Measurements from ENCODE around the gene ENTPD7. TPM values are rescaled to one million over a fixed set of nuclear protein-coding genes. Genes with fewer than 3 reads are reported as not detected.

ENTPD7 gene
- total RNA-seq, 4 donors from 2014 or later: 11.6 to 76.0 (median 35.2) TPM

DNA sequence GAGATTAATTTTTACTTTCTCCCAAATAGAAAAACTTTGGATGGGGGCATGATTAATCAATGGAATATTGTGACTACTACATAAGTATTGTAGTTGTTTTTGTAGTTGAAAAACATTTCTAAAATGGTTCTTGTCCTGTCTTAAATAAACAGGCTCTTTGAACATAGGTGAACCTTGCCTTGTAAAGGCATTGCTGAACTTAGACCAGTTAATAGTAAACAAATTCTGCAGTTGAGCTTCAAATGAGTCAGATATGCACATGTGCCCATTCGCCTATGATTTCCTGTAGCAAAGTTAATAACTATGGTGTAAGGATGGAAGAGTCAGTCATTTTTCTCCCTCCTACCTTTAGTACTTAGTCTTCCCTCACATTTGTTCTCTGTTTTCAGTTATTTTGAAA, 95.4 kb downstream of the ENTPD7 start:
- Histone ChIP-seq H3K9me3 (no peaks in the 10 kb centered on the region), H3K4me1 (no peaks in the 10 kb centered on the region), H3K27me3 (no peaks in the 10 kb centered on the region), H3K4me3 (no peak overlapping the region), H3K27ac (peak overlapping the region in 2 of 4 donors; percentile 3 to 4), H3K36me3 (peaks cover 0 to 78% (median 0%) of the 10 kb centered on the region in 3 donors)
- no peak for DNase-seq
- no peak for TF ChIP-seq POLR2A (IDR thresholded peaks at IDR 0.05)
- TF ChIP-seq, protein P1, sequence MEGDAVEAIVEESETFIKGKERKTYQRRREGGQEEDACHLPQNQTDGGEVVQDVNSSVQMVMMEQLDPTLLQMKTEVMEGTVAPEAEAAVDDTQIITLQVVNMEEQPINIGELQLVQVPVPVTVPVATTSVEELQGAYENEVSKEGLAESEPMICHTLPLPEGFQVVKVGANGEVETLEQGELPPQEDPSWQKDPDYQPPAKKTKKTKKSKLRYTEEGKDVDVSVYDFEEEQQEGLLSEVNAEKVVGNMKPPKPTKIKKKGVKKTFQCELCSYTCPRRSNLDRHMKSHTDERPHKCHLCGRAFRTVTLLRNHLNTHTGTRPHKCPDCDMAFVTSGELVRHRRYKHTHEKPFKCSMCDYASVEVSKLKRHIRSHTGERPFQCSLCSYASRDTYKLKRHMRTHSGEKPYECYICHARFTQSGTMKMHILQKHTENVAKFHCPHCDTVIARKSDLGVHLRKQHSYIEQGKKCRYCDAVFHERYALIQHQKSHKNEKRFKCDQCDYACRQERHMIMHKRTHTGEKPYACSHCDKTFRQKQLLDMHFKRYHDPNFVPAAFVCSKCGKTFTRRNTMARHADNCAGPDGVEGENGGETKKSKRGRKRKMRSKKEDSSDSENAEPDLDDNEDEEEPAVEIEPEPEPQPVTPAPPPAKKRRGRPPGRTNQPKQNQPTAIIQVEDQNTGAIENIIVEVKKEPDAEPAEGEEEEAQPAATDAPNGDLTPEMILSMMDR (IDR thresholded peaks at IDR 0.05): no peak

Small RNAs within 50 kb of the gene (small RNA-seq; reads per million reads assigned to genes)
- 0 reads per million in 2 donors for gene AL133353.1

Other genes with a start within 250 kb of the ENTPD7 start
- 100 to 1,000 TPM in 2 of 4 donors, 10 to 100 TPM in 2; 78.4 to 141 (median 110) TPM for gene GOT1, start 228.9 kb upstream of the ENTPD7 start, total RNA-seq
- 10 to 100 TPM in 2 of 4 donors, 1 to 10 TPM in 2; 4.9 to 19.0 (median 8.7) TPM for gene NKX2-3, start 126.6 kb upstream of the ENTPD7 start, total RNA-seq
- gene SLC25A28, start 39.1 kb upstream of the ENTPD7 start, total RNA-seq: 10 to 100 TPM; 16.1 to 63.5 (median 27.5) TPM
- 10 to 100 TPM; 26.6 to 33.8 (median 32.9) TPM for gene COX15, start 72.6 kb downstream of the ENTPD7 start, total RNA-seq
- 10 to 100 TPM; 11.7 to 53.6 (median 17.0) TPM for gene CUTC, start 72.7 kb downstream of the ENTPD7 start, total RNA-seq
- gene ABCC2, start 123.1 kb downstream of the ENTPD7 start, total RNA-seq: 100 to 1,000 TPM in 1 of 4 donors, 10 to 100 TPM in 2, 1 to 10 TPM in 1; 9.9 to 156 (median 64.6) TPM